ENCODE data around the gene NDUFV1. TPM values are rescaled to one million over a fixed set of nuclear protein-coding genes. Genes with fewer than 3 reads are reported as not detected.

The NDUFV1 gene
- total and polyA plus RNA-seq, 9 of the 15 experiments (the other 6 are each of a cell fraction or from before 2014, with no cell fraction given): 10.8 to 423 (median 209) TPM

DNA sequence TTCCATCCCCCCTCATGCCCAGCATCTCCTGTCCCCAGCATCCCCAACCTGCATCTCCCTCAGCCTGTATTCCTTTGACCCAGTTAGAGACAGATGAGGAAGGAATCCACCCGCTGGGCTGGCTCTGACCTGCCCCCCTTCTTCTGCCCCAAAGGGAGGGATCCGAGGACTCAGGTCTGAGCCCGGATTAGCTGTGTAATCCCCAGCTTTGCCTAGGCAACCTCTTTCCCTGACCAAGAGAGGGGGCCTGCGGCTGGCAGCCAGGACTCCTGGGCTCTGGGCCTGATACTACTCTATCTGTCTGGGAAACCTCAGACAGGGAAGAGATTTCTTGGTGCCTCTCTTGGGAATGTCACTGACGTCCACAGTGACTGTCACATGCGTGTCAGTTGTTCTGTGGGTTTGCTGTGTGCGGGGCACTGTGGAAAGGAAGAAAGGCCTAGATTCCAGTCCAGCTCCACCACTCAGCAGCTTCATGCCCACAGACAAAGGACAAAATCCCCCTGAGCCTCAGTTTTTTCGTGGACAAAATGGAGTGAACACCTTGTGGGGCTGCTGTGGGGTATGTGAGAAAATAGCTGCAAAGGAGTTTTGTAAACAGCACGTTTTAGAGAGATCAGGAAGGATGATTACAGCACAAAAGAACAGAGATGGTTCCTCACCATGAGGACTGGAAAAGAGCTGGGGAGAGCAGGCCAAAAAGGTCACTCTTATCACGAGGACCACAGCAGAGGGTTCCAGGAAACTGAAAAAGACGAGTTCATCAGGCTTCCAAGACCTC lies 1.3 kb upstream of the NDUFV1 start (continued):
- TF ChIP-seq, protein P1, sequence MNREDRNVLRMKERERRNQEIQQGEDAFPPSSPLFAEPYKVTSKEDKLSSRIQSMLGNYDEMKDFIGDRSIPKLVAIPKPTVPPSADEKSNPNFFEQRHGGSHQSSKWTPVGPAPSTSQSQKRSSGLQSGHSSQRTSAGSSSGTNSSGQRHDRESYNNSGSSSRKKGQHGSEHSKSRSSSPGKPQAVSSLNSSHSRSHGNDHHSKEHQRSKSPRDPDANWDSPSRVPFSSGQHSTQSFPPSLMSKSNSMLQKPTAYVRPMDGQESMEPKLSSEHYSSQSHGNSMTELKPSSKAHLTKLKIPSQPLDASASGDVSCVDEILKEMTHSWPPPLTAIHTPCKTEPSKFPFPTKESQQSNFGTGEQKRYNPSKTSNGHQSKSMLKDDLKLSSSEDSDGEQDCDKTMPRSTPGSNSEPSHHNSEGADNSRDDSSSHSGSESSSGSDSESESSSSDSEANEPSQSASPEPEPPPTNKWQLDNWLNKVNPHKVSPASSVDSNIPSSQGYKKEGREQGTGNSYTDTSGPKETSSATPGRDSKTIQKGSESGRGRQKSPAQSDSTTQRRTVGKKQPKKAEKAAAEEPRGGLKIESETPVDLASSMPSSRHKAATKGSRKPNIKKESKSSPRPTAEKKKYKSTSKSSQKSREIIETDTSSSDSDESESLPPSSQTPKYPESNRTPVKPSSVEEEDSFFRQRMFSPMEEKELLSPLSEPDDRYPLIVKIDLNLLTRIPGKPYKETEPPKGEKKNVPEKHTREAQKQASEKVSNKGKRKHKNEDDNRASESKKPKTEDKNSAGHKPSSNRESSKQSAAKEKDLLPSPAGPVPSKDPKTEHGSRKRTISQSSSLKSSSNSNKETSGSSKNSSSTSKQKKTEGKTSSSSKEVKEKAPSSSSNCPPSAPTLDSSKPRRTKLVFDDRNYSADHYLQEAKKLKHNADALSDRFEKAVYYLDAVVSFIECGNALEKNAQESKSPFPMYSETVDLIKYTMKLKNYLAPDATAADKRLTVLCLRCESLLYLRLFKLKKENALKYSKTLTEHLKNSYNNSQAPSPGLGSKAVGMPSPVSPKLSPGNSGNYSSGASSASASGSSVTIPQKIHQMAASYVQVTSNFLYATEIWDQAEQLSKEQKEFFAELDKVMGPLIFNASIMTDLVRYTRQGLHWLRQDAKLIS (CRISPR knock-in tag; IDR thresholded peaks at IDR 0.05): no peak
- TF ChIP-seq GTF2E2 (tag; IDR thresholded peaks at IDR 0.05) (no peak), FOXA3 (CRISPR knock-in tag; conservative IDR thresholded peaks at IDR 0.05 in 1 of 2, IDR thresholded peaks at IDR 0.05 in 1 of 2) (peak; percentile 18 to 54; a peak in 1 of 4 replicates), EP400 (IDR thresholded peaks at IDR 0.05) (peak; percentile 74), ZNF140 (CRISPR knock-in tag; IDR thresholded peaks at IDR 0.05) (no peak), ZNF830 (CRISPR knock-in tag; IDR thresholded peaks at IDR 0.05) (no peak), RFX7 (CRISPR knock-in tag; IDR thresholded peaks at IDR 0.05) (no peak)
- TF ChIP-seq, protein P2, sequence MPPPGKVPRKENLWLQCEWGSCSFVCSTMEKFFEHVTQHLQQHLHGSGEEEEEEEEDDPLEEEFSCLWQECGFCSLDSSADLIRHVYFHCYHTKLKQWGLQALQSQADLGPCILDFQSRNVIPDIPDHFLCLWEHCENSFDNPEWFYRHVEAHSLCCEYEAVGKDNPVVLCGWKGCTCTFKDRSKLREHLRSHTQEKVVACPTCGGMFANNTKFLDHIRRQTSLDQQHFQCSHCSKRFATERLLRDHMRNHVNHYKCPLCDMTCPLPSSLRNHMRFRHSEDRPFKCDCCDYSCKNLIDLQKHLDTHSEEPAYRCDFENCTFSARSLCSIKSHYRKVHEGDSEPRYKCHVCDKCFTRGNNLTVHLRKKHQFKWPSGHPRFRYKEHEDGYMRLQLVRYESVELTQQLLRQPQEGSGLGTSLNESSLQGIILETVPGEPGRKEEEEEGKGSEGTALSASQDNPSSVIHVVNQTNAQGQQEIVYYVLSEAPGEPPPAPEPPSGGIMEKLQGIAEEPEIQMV (tag; conservative IDR thresholded peaks at IDR 0.05; ENCODE audit: low read depth): 0 out of 2 replicates have a peak, but pooled peaks have one; percentile 40
- TF ChIP-seq, protein P3, sequence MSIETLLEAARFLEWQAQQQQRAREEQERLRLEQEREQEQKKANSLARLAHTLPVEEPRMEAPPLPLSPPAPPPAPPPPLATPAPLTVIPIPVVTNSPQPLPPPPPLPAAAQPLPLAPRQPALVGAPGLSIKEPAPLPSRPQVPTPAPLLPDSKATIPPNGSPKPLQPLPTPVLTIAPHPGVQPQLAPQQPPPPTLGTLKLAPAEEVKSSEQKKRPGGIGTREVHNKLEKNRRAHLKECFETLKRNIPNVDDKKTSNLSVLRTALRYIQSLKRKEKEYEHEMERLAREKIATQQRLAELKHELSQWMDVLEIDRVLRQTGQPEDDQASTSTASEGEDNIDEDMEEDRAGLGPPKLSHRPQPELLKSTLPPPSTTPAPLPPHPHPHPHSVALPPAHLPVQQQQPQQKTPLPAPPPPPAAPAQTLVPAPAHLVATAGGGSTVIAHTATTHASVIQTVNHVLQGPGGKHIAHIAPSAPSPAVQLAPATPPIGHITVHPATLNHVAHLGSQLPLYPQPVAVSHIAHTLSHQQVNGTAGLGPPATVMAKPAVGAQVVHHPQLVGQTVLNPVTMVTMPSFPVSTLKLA (conservative IDR thresholded peaks at IDR 0.05): peak; percentile 53 to 72
- TF ChIP-seq, protein P4, sequence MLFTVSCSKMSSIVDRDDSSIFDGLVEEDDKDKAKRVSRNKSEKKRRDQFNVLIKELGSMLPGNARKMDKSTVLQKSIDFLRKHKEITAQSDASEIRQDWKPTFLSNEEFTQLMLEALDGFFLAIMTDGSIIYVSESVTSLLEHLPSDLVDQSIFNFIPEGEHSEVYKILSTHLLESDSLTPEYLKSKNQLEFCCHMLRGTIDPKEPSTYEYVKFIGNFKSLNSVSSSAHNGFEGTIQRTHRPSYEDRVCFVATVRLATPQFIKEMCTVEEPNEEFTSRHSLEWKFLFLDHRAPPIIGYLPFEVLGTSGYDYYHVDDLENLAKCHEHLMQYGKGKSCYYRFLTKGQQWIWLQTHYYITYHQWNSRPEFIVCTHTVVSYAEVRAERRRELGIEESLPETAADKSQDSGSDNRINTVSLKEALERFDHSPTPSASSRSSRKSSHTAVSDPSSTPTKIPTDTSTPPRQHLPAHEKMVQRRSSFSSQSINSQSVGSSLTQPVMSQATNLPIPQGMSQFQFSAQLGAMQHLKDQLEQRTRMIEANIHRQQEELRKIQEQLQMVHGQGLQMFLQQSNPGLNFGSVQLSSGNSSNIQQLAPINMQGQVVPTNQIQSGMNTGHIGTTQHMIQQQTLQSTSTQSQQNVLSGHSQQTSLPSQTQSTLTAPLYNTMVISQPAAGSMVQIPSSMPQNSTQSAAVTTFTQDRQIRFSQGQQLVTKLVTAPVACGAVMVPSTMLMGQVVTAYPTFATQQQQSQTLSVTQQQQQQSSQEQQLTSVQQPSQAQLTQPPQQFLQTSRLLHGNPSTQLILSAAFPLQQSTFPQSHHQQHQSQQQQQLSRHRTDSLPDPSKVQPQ (CRISPR knock-in tag; IDR thresholded peaks at IDR 0.05; ENCODE audit: borderline replicate concordance): no peak
- TF ChIP-seq, protein P5, sequence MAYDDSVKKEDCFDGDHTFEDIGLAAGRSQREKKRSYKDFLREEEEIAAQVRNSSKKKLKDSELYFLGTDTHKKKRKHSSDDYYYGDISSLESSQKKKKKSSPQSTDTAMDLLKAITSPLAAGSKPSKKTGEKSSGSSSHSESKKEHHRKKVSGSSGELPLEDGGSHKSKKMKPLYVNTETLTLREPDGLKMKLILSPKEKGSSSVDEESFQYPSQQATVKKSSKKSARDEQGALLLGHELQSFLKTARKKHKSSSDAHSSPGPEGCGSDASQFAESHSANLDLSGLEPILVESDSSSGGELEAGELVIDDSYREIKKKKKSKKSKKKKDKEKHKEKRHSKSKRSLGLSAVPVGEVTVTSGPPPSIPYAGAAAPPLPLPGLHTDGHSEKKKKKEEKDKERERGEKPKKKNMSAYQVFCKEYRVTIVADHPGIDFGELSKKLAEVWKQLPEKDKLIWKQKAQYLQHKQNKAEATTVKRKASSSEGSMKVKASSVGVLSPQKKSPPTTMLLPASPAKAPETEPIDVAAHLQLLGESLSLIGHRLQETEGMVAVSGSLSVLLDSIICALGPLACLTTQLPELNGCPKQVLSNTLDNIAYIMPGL (CRISPR knock-in tag; IDR thresholded peaks at IDR 0.05): no peak
- TF ChIP-seq, protein P6, sequence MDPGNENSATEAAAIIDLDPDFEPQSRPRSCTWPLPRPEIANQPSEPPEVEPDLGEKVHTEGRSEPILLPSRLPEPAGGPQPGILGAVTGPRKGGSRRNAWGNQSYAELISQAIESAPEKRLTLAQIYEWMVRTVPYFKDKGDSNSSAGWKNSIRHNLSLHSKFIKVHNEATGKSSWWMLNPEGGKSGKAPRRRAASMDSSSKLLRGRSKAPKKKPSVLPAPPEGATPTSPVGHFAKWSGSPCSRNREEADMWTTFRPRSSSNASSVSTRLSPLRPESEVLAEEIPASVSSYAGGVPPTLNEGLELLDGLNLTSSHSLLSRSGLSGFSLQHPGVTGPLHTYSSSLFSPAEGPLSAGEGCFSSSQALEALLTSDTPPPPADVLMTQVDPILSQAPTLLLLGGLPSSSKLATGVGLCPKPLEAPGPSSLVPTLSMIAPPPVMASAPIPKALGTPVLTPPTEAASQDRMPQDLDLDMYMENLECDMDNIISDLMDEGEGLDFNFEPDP (CRISPR knock-in tag; IDR thresholded peaks at IDR 0.05): no peak
